Measurements from ENCODE around the gene CMTM1.
A peak's percentile ranks its signal among the peaks of the same experiment; 100 is the strongest.
"Not testable (repeated sequence)": the region's sequence is repeated elsewhere in the genome, so short reads cannot be mapped to it uniquely, and the experiment has no call there.

The CMTM1 gene

GRCh38 chr16:66594739-66595138 lies 28.5 kb downstream of the CMTM1 start:
- DNase-seq, result no peak

- DNase-seq, result not testable (repeated sequence)
Observed at GRCh38 chr16:66596559-66596958, 30.3 kb downstream of the CMTM1 start.

- DNase-seq, result no peak
Observed at GRCh38 chr16:66596986-66597848, 31.0 kb downstream of the CMTM1 start.

DNA sequence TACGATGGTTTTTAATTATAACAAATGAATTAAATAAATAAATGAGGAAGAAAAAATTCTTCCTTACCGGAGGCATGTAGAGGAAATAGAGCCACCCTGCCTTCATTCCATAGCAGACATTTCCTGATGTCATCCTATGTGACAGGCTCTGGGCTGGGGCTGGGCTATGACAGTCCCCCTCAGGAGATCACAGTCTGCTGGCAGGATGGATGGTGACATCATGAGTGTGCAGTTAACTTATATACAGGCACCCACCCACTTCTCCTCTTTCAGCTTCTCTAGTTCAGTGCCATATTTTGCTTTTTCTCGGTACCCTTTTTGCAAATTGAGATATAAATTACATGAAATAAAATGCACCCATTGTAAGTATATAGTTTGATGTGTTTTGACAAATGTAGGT lies 31.9 kb downstream of the CMTM1 start:
- DNase-seq, result no peak

- DNase-seq, result no peak
Observed at GRCh38 chr16:66599726-66600125, 33.5 kb downstream of the CMTM1 start.

DNA sequence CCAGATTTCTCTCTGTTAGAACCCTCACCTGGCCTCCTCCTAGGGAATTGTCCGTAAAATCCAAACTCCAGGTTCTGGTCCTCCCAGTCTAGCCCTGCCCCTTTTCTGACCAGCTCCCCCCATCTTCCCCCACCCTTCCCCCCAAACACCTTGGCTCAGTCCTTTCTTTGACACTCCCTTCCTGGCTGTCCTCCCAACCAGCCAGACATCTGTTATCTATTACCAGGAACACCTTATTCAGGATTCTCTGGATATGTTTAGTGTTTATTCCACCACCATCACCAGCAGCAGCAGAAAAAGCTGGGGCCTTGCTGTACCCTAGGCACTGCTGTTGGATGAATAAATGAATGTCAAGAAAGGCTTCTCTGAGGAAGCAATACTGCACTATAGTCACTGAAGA lies 34.2 kb downstream of the CMTM1 start:
- DNase-seq, result no peak

GRCh38 chr16:66601471-66601870 lies 35.2 kb downstream of the CMTM1 start:
- no peak for DNase-seq

DNA sequence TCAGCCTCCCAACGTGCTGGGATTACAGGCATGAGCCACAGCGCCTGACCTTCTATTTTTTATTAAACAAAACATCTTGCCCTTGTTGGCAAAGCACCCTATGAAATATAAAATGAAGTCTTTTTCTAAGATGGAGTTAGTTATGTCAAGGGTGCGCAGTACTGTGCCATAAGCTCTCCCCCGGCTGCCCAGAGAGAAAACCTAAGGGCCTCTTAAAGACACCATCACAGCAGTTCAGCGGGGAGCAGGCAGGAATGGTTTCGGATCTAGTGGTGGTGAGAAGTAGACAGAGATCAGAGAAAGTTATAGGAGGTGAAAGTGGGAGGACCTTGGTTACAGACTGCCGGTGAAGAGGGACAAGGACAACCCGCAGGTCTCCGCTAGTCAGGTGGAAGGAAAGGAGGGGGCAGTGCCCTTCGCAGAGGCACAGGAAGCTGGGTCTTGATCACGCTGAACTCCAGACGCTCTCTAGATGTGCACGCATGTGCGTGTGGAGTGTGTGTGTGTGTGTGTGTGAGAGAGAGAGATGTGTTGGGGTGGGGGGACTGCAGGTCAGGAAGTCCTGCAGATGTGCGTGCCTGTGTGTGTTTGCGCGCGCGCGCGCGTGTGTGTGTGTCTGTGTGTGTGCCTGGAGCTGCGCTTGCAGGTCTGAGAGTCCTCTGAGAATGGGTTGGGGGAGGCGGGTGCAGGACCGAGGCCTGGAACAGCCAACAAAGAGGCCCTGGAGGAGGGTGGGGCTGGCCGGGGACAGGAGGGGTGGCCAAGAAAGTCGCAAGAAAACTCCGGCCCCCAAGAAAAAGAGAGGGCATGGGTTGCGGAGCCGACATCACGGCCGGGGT lies 37.5 kb downstream of the CMTM1 start:
- peak; percentile 13 to 61 for DNase-seq

GRCh38 chr16:66604376-66605176 lies 38.3 kb downstream of the CMTM1 start, which contains the start of gene CMTM3:
Gene CMTM3 (plus strand): TSS chr16:66604704. CDS start chr16:66604806, 102 bp downstream.
- DNase-seq, result peak; percentile 13 to 68

DNA sequence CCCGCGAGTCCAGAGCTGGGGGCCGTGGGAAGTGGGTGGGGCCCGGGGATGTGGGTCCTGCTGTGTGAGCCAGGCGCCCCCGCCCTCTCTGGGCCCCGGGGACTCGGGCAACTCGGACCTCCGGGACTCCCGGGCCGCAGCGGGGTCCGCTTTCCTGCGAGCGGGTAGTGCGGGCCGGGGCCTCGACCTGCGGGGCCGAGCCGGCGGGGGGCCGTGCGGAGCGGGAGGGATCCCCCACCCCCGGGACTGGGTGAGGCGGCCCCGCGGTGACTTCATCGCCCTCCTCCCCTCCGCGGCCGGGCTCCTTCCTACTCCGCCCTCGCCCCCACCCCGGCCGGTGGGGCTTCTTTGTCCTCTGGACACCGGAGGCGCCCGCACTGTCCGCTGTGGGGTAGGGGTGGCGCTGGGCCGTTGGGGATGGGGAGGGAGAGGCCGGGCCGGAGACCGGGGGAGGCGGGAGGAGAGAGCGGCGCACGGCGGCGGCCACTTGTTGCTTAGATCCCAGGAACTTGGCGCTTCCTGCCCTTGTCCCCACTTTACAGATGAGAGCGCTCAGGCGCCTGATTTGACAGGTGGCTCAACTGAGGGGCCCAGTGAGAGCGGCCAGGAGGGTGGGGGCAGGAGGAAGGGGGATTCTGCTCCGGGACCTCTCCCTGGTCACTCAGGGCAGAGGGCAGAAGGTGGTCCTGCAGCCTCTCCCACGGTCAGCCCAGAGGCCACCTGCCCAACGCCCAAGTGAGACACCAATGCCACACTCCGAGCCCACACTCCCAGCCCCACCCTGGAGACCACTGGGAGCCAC lies 39.1 kb downstream of the CMTM1 start:
- peak in 1 of 2 experiments; percentile 23 for DNase-seq

- no peak for DNase-seq
Observed at GRCh38 chr16:66605979-66606751, 39.9 kb downstream of the CMTM1 start.

GRCh38 chr16:66608241-66609138 lies 42.3 kb downstream of the CMTM1 start:
- peak; percentile 13 to 80 for DNase-seq

GRCh38 chr16:66609139-66609510 lies 42.9 kb downstream of the CMTM1 start:
- no peak for DNase-seq

- DNase-seq, result no peak
Observed at GRCh38 chr16:66610111-66610820, 44.0 kb downstream of the CMTM1 start.

DNA sequence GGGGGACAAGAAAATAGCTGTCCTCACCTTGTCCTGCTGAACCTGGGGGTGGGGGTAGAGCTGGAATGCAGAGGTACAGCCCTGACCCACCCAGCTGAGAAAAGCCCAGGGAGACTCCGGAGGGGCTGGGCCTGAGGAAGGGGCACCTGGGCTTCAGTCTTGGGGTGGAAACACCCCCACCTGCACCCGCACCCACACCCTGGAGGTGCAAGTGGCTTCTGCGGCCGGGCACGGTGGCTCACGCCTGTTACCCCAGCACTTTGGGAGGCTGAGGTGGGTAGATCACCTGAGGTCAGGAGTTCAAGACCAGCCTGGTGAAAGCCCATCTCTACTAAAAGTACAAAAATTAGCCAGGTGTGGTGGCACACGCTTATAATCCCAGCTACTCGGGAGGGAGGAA lies 45.7 kb downstream of the CMTM1 start:
- not testable (repeated sequence) for DNase-seq

- no peak for DNase-seq
Observed at GRCh38 chr16:66612422-66612821, 46.2 kb downstream of the CMTM1 start.

GRCh38 chr16:66614161-66614802 lies 48.0 kb downstream of the CMTM1 start:
- no peak for DNase-seq

GRCh38 chr16:66616169-66616568 lies 49.9 kb downstream of the CMTM1 start:
- DNase-seq, result no peak

DNA sequence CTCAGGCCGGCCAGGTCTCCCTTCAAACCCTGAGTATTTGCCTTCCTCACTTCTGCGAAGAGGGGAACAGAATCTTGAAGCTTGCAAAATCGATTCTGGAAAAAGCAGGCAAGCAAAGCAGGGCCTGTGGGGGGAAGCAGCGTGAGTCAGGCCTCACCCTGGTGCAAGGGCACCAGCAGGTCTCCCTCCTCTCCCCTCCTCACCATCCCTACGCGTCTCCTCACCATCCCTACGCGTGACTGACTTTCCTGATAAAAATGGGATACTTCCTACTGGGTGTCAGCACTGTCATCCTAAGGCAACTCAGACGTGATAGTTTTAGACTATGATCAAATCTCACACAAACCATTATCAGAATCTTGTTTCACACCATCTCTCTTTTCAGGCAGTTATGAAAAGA lies 50.4 kb downstream of the CMTM1 start:
- no peak for DNase-seq
